ENCODE results near the gene NID2.

NID2 gene

DNA sequence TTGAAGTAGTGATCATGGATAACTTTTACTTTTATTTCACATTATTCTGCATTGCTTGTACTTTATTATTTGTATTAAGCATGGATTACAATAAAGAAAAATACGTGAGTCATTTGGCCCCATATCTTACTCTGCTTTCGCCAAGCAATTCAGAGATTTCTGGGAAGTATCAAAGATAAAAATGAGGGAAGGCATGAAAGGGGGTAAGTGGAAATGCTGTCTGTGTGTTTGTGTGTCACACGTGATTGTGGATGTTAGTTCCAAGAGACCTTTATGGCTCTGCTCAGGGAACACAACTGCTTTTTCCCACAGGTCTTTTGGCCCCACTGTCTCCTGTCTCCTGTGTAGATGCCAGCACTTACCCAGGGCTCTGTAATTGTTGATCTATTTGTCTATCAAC lies 10.5 kb downstream of the NID2 start:
- H3K79me2 ChIP-seq (ENCODE audit: control insufficient read depth, low read length), result no peaks in the 10 kb centered on the region
- H3K4me3 ChIP-seq (ENCODE audit: low read length), result no peak overlapping the region
- H3K4me2 ChIP-seq (ENCODE audit: low read length), result no peak overlapping the region
- no peaks in the 10 kb centered on the region for H3F3A ChIP-seq (ENCODE audit: control insufficient read depth, insufficient read depth)
- H3K27ac ChIP-seq (ENCODE audit: low read depth, low read length), result no peak overlapping the region
- H3K9me2 ChIP-seq (replicated peaks; ENCODE audit: control insufficient read depth, low read length), result no peaks in the 10 kb centered on the region
- H3K36me3 ChIP-seq (ENCODE audit: control insufficient read depth, low read length), result no peaks in the 10 kb centered on the region
- H3K9me3 ChIP-seq (ENCODE audit: control insufficient read depth, insufficient read depth, low read length), result no peaks in the 10 kb centered on the region
- H3K27me3 ChIP-seq (ENCODE audit: control insufficient read depth, low read length), result peaks cover 7% of the 10 kb centered on the region
- no peaks in the 10 kb centered on the region for H3K4me1 ChIP-seq (ENCODE audit: control insufficient read depth, low read length)
- no peaks in the 10 kb centered on the region for H4K20me1 ChIP-seq (ENCODE audit: control insufficient read depth, insufficient read depth, low read depth, low read length)
- no peak for TF ChIP-seq EZH2phosphoT487 (IDR thresholded peaks at IDR 0.05; ENCODE audit: borderline replicate concordance, low read length)
- TF ChIP-seq, protein P1, sequence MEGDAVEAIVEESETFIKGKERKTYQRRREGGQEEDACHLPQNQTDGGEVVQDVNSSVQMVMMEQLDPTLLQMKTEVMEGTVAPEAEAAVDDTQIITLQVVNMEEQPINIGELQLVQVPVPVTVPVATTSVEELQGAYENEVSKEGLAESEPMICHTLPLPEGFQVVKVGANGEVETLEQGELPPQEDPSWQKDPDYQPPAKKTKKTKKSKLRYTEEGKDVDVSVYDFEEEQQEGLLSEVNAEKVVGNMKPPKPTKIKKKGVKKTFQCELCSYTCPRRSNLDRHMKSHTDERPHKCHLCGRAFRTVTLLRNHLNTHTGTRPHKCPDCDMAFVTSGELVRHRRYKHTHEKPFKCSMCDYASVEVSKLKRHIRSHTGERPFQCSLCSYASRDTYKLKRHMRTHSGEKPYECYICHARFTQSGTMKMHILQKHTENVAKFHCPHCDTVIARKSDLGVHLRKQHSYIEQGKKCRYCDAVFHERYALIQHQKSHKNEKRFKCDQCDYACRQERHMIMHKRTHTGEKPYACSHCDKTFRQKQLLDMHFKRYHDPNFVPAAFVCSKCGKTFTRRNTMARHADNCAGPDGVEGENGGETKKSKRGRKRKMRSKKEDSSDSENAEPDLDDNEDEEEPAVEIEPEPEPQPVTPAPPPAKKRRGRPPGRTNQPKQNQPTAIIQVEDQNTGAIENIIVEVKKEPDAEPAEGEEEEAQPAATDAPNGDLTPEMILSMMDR (IDR thresholded peaks at IDR 0.05; ENCODE audit: low read depth, low read length, poor library complexity, severe bottlenecking), result no peak

DNA sequence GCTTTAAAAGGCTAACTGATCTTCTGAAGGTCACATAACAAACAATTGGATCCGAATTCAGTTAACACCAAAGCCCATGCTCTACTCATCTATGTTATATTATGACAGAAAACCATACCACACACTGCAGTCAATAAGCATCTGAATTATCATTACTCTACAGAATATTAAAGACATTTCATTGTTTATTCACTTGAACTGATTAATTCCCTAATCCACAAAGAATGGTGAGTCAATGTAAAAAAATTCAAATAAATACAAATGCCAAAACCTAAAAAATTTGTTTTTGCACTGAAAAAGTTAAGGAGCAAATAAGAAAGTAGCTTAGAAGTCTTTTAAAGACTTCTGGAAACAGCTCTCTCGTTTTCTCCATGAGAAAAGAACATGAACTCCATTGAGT lies 13.7 kb downstream of the NID2 start:
- Histone ChIP-seq H4K20me1 (ENCODE audit: control insufficient read depth, insufficient read depth, low read depth, low read length) (no peaks in the 10 kb centered on the region), H3K4me2 (ENCODE audit: low read length) (no peak overlapping the region), H3K9me3 (ENCODE audit: control insufficient read depth, insufficient read depth, low read length) (no peaks in the 10 kb centered on the region), H3K79me2 (ENCODE audit: control insufficient read depth, low read length) (no peaks in the 10 kb centered on the region), H3K9me2 (replicated peaks; ENCODE audit: control insufficient read depth, low read length) (no peaks in the 10 kb centered on the region), H3K27ac (ENCODE audit: low read depth, low read length) (no peak overlapping the region), H3K4me3 (ENCODE audit: low read length) (no peak overlapping the region), H3K27me3 (ENCODE audit: control insufficient read depth, low read length) (0 out of 2 replicates have a peak, but pooled peaks cover 3% of the 10 kb centered on the region), H3F3A (ENCODE audit: control insufficient read depth, insufficient read depth) (no peaks in the 10 kb centered on the region), H3K4me1 (ENCODE audit: control insufficient read depth, low read length) (no peaks in the 10 kb centered on the region), H3K36me3 (ENCODE audit: control insufficient read depth, low read length) (no peaks in the 10 kb centered on the region)
- TF ChIP-seq, protein P1 (IDR thresholded peaks at IDR 0.05; ENCODE audit: low read depth, low read length, poor library complexity, severe bottlenecking), result no peak
- TF ChIP-seq EZH2phosphoT487 (IDR thresholded peaks at IDR 0.05; ENCODE audit: borderline replicate concordance, low read length), result no peak

DNA sequence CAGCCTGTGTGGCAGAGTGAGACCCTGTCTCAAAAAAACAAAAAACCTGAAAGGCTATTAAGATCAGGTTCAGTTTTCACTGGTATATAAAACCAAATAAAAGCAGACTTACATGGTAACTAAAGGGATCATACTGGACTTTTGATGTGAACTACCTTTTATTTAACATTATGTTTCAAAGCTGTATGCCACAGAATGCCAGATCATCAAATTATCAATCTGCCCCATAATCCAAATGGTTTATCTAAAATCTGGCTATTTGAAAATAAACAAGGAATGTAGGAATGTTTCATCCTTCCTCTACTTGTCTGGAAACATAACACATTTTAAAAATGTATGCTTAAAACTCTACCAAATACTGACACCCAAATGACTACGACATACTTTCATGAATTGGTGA lies 14.2 kb downstream of the NID2 start:
- H3K79me2 ChIP-seq (ENCODE audit: control insufficient read depth, low read length), result no peaks in the 10 kb centered on the region
- no peaks in the 10 kb centered on the region for H3K36me3 ChIP-seq (ENCODE audit: control insufficient read depth, low read length)

More for the DNA sequence above, 14.2 kb downstream of the NID2 start:
- H3K4me3 ChIP-seq (ENCODE audit: low read length), result no peak overlapping the region
- H3K27me3 ChIP-seq (ENCODE audit: control insufficient read depth, low read length), result 0 out of 2 replicates have a peak, but pooled peaks cover 3% of the 10 kb centered on the region
- H4K20me1 ChIP-seq (ENCODE audit: control insufficient read depth, insufficient read depth, low read depth, low read length), result no peaks in the 10 kb centered on the region
- no peak overlapping the region for H3K4me2 ChIP-seq (ENCODE audit: low read length)
- H3K4me1 ChIP-seq (ENCODE audit: control insufficient read depth, low read length), result no peaks in the 10 kb centered on the region
- H3F3A ChIP-seq (ENCODE audit: control insufficient read depth, insufficient read depth), result no peaks in the 10 kb centered on the region
- H3K9me2 ChIP-seq (replicated peaks; ENCODE audit: control insufficient read depth, low read length), result no peaks in the 10 kb centered on the region
- TF ChIP-seq EZH2phosphoT487 (IDR thresholded peaks at IDR 0.05; ENCODE audit: borderline replicate concordance, low read length), result no peak
- TF ChIP-seq, protein P1 (IDR thresholded peaks at IDR 0.05; ENCODE audit: low read depth, low read length, poor library complexity, severe bottlenecking), result no peak
- H3K27ac ChIP-seq (ENCODE audit: low read depth, low read length), result no peak overlapping the region
- no peaks in the 10 kb centered on the region for H3K9me3 ChIP-seq (ENCODE audit: control insufficient read depth, insufficient read depth, low read length)

All from DOHH2 (cell line).